NCI-H2029 (cell line): ENCODE measurements around the gene ELMO1.

Experiments
- DNase-seq: peaks from one replicate; lab custom pipeline; 2025; lab: John Stamatoyannopoulos, UW

The ELMO1 gene

GRCh38 chr7:37448636-37449361 is at the start of gene ELMO1:
TSS of gene ELMO1 (minus strand) at chr7:37448864. CDS start at chr7:37342690, 106,174 bp downstream.
- no peak for DNase-seq

GRCh38 chr7:37497576-37497975 is 48.9 kb upstream of the ELMO1 start:
- no peak for DNase-seq

GRCh38 chr7:37495574-37496184 is 47.0 kb upstream of the ELMO1 start:
- no peak for DNase-seq

- no peak for DNase-seq
Measured at GRCh38 chr7:37494926-37495325, 46.3 kb upstream of the ELMO1 start.

GRCh38 chr7:37493810-37494209 is 45.1 kb upstream of the ELMO1 start:
- DNase-seq, result no peak

GRCh38 chr7:37493123-37493522 is 44.5 kb upstream of the ELMO1 start:
- DNase-seq, result no peak

- no peak for DNase-seq
Measured at GRCh38 chr7:37491919-37492694, 43.4 kb upstream of the ELMO1 start.

GRCh38 chr7:37489703-37490102 is 41.0 kb upstream of the ELMO1 start:
- DNase-seq, result no peak

- no peak for DNase-seq
Measured at GRCh38 chr7:37488163-37488764, 39.6 kb upstream of the ELMO1 start.

- no peak for DNase-seq
Measured at GRCh38 chr7:37484426-37485073, 35.9 kb upstream of the ELMO1 start.

- no peak for DNase-seq
Measured at GRCh38 chr7:37483627-37484026, 35.0 kb upstream of the ELMO1 start.

- no peak for DNase-seq
Measured at GRCh38 chr7:37482953-37483352, 34.3 kb upstream of the ELMO1 start.

GRCh38 chr7:37482505-37482904 is 33.8 kb upstream of the ELMO1 start:
- DNase-seq, result no peak

- no peak for DNase-seq
Measured at GRCh38 chr7:37481722-37482288, 33.1 kb upstream of the ELMO1 start.

GRCh38 chr7:37481154-37481553 is 32.5 kb upstream of the ELMO1 start:
- no peak for DNase-seq

- no peak for DNase-seq
Measured at GRCh38 chr7:37480041-37481031, 31.7 kb upstream of the ELMO1 start.

- no peak for DNase-seq
Measured at GRCh38 chr7:37476881-37477450, 28.3 kb upstream of the ELMO1 start.

GRCh38 chr7:37476428-37476827 is 27.8 kb upstream of the ELMO1 start:
- no peak for DNase-seq

GRCh38 chr7:37475646-37476045 is 27.0 kb upstream of the ELMO1 start:
- no peak for DNase-seq

GRCh38 chr7:37471619-37472018 is 23.0 kb upstream of the ELMO1 start:
- DNase-seq, result no peak
